Measurements from ENCODE around the gene GAL3ST2. TPM values are rescaled to one million over a fixed set of nuclear protein-coding genes. Genes with fewer than 3 reads are reported as not detected.
"Not testable (repeated sequence)": the region's sequence is repeated elsewhere in the genome, so short reads cannot be mapped to it uniquely, and the experiment has no call there.

GAL3ST2 gene
- total RNA-seq, 4 donors from 2014 or later, result 1.6 TPM; not detected in 3

- Histone ChIP-seq H3K36me3 (no peaks in the 10 kb centered on the region), H3K4me3 (no peak overlapping the region), H3K4me1 (no peaks in the 10 kb centered on the region), H3K9me3 (no peaks in the 10 kb centered on the region), H3K27me3 (no peaks in the 10 kb centered on the region), H3K27ac (no peak overlapping the region)
- ATAC-seq (no peak), DNase-seq (no peak)
- TF ChIP-seq CTCF (IDR thresholded peaks at IDR 0.05 in 4 of 5, conservative IDR thresholded peaks at IDR 0.05 in 1 of 5), result no peak
- TF ChIP-seq POLR2A (IDR thresholded peaks at IDR 0.05), result no peak
- intact Hi-C loops (cut with DNase I; ENCODE audit: low total_unique reads) (no loop called here), in situ Hi-C loops (cut with MboI; ENCODE audit: low sequenced_read_pairs in 4 of 4) (no loop called here)
Observed at GRCh38 chr2:241788135-241788534, 11.5 kb downstream of the GAL3ST2 start.

- in situ Hi-C loops (cut with MboI; ENCODE audit: low sequenced_read_pairs in 4 of 4) (no loop called here), intact Hi-C loops (cut with DNase I; ENCODE audit: low total_unique reads) (no loop called here)
Observed at GRCh38 chr2:241788572-241788971, 11.9 kb downstream of the GAL3ST2 start.

GRCh38 chr2:241791385-241791784 lies 14.8 kb downstream of the GAL3ST2 start:
- ATAC-seq; H3K9me3 ChIP-seq; in situ Hi-C loops (cut with MboI; ENCODE audit: low sequenced_read_pairs in 4 of 4); DNase-seq; H3K4me1 ChIP-seq; intact Hi-C loops (cut with DNase I; ENCODE audit: low total_unique reads); H3K27ac ChIP-seq; H3K27me3 ChIP-seq; H3K36me3 ChIP-seq; H3K4me3 ChIP-seq: not testable (repeated sequence)

More at GRCh38 chr2:241788572-241788971, 11.9 kb downstream of the GAL3ST2 start:
- H3K9me3 ChIP-seq, result no peaks in the 10 kb centered on the region
- DNase-seq (no peak), ATAC-seq (no peak)
- H3K4me3 ChIP-seq, result no peak overlapping the region
- no peaks in the 10 kb centered on the region for H3K4me1 ChIP-seq
- no peak for TF ChIP-seq CTCF (IDR thresholded peaks at IDR 0.05 in 4 of 5, conservative IDR thresholded peaks at IDR 0.05 in 1 of 5)
- no peak for TF ChIP-seq POLR2A (IDR thresholded peaks at IDR 0.05)
- no peaks in the 10 kb centered on the region for H3K27me3 ChIP-seq
- no peaks in the 10 kb centered on the region for H3K36me3 ChIP-seq
- no peak overlapping the region for H3K27ac ChIP-seq

DNA sequence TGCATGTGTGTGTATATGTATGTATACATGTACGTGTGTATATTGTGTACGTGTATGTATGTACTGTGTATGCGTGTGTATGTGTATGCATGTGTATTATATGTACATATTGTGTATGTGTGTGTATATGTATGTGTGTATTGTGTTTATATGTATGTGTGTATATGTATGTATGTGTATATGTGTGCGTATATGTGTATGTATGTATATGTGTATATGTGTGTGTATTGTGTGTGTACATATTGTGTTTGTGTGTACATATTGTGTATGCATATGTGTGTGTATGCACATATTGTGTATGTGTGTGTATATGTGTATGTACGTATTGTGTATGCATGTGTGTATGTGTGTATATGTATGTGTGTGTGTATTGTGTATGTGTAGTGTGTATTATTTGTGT lies 16.8 kb downstream of the GAL3ST2 start:
- H3K27me3 ChIP-seq, result no peaks in the 10 kb centered on the region

GRCh38 chr2:241794250-241794823 lies 17.7 kb downstream of the GAL3ST2 start:
- Histone ChIP-seq H3K4me1 (no peaks in the 10 kb centered on the region), H3K4me3 (no peak overlapping the region), H3K36me3 (no peaks in the 10 kb centered on the region), H3K27me3 (no peaks in the 10 kb centered on the region), H3K9me3 (no peaks in the 10 kb centered on the region), H3K27ac (no peak overlapping the region)
- no peak for DNase-seq
- in situ Hi-C loops (cut with MboI; ENCODE audit: low sequenced_read_pairs in 4 of 4), result no loop called here
- TF ChIP-seq POLR2A (IDR thresholded peaks at IDR 0.05) (no peak), CTCF (IDR thresholded peaks at IDR 0.05 in 4 of 5, conservative IDR thresholded peaks at IDR 0.05 in 1 of 5) (no peak)
- ATAC-seq, result no peak
- intact Hi-C loops (cut with DNase I; ENCODE audit: low total_unique reads), result no loop called here

More for the DNA sequence above, 16.8 kb downstream of the GAL3ST2 start:
- in situ Hi-C loops (cut with MboI; ENCODE audit: low sequenced_read_pairs in 4 of 4), result no loop called here
- Histone ChIP-seq H3K27ac (no peak overlapping the region), H3K4me1 (no peaks in the 10 kb centered on the region), H3K36me3 (no peaks in the 10 kb centered on the region), H3K4me3 (no peak overlapping the region), H3K9me3 (no peaks in the 10 kb centered on the region)
- ATAC-seq (no peak), DNase-seq (no peak)
- TF ChIP-seq CTCF (IDR thresholded peaks at IDR 0.05 in 4 of 5, conservative IDR thresholded peaks at IDR 0.05 in 1 of 5), result no peak
- no peak for TF ChIP-seq POLR2A (IDR thresholded peaks at IDR 0.05)
- intact Hi-C loops (cut with DNase I; ENCODE audit: low total_unique reads), result no loop called here

Data from gastrocnemius medialis (tissue), 4 donors.